Ishikawa (cell line): ENCODE data around the gene GATM.

ENCODE experiments used
- CEBPB ChIP-seq: IDR thresholded peaks from 2 replicates; pipeline ENCODE4 v1.6.1; 2012
- CREB1 ChIP-seq: IDR thresholded peaks from 2 replicates; pipeline ENCODE4 v1.6.1; 2012; ENCODE audit warnings: low read depth
- EGR1 ChIP-seq: IDR thresholded peaks from 2 replicates; pipeline ENCODE4 v1.6.1; 2012
- EP300 ChIP-seq: IDR thresholded peaks from 2 replicates; pipeline ENCODE4 v1.6.1; 2012; ENCODE audit warnings: borderline replicate concordance
- MAX ChIP-seq: IDR thresholded peaks from 2 replicates; pipeline ENCODE4 v1.6.1; 2012
- NFIC ChIP-seq: IDR thresholded peaks from 2 replicates; pipeline ENCODE4 v1.6.1; 2012
- RAD21 ChIP-seq: IDR thresholded peaks from 2 replicates; pipeline ENCODE4 v1.6.1; 2012; ENCODE audit warnings: low read depth
- TAF1 ChIP-seq: IDR thresholded peaks from 2 replicates; pipeline ENCODE4 v1.6.1; 2012; ENCODE audit warnings: low read depth, mild to moderate bottlenecking
- ZBTB7A ChIP-seq: IDR thresholded peaks from 2 replicates; pipeline ENCODE4 v1.6.1; 2012; ENCODE audit warnings: low read depth
- TF ChIP-seq, protein P1 (sequence below): IDR thresholded peaks from 2 replicates; pipeline ENCODE4 v1.6.1; 2012; ENCODE audit warnings: low read depth, mild to moderate bottlenecking
- TF ChIP-seq, protein P2 (sequence below): IDR thresholded peaks from 2 replicates; pipeline ENCODE4 v1.6.1; 2012

- TF ChIP-seq, protein P1, sequence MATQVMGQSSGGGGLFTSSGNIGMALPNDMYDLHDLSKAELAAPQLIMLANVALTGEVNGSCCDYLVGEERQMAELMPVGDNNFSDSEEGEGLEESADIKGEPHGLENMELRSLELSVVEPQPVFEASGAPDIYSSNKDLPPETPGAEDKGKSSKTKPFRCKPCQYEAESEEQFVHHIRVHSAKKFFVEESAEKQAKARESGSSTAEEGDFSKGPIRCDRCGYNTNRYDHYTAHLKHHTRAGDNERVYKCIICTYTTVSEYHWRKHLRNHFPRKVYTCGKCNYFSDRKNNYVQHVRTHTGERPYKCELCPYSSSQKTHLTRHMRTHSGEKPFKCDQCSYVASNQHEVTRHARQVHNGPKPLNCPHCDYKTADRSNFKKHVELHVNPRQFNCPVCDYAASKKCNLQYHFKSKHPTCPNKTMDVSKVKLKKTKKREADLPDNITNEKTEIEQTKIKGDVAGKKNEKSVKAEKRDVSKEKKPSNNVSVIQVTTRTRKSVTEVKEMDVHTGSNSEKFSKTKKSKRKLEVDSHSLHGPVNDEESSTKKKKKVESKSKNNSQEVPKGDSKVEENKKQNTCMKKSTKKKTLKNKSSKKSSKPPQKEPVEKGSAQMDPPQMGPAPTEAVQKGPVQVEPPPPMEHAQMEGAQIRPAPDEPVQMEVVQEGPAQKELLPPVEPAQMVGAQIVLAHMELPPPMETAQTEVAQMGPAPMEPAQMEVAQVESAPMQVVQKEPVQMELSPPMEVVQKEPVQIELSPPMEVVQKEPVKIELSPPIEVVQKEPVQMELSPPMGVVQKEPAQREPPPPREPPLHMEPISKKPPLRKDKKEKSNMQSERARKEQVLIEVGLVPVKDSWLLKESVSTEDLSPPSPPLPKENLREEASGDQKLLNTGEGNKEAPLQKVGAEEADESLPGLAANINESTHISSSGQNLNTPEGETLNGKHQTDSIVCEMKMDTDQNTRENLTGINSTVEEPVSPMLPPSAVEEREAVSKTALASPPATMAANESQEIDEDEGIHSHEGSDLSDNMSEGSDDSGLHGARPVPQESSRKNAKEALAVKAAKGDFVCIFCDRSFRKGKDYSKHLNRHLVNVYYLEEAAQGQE = no peak
- TF ChIP-seq EP300 = no peak
- no peak for TF ChIP-seq CEBPB
- no peak for TF ChIP-seq NFIC
- no peak for TF ChIP-seq EGR1
- no peak for TF ChIP-seq TAF1
- TF ChIP-seq CREB1 = no peak
- TF ChIP-seq RAD21 = no peak
- TF ChIP-seq, protein P2, sequence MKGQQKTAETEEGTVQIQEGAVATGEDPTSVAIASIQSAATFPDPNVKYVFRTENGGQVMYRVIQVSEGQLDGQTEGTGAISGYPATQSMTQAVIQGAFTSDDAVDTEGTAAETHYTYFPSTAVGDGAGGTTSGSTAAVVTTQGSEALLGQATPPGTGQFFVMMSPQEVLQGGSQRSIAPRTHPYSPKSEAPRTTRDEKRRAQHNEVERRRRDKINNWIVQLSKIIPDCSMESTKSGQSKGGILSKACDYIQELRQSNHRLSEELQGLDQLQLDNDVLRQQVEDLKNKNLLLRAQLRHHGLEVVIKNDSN = no peak
- TF ChIP-seq MAX = no peak
- TF ChIP-seq ZBTB7A = no peak
These were observed 2.5 kb downstream of the GATM start for GRCh38 chr15:45375836-45376235.
